GM19099 (cell line): ENCODE results near the gene PIP5K1C.

ENCODE experiments used
- POLR2A ChIP-seq: IDR thresholded peaks from 3 replicates; pipeline ENCODE4 v1.6.1; 2011; ENCODE audit warnings: low read depth; ENCODE audit not compliant: insufficient read length; ENCODE audit errors: extremely low read depth

The PIP5K1C gene

GRCh38 chr19:3665681-3666544, 34.4 kb downstream of the PIP5K1C start:
- no peak for TF ChIP-seq POLR2A

GRCh38 chr19:3664879-3665642, 35.2 kb downstream of the PIP5K1C start:
- TF ChIP-seq POLR2A = no peak

GRCh38 chr19:3663838-3664237, 36.4 kb downstream of the PIP5K1C start:
- no peak for TF ChIP-seq POLR2A

GRCh38 chr19:3661284-3662238, 38.7 kb downstream of the PIP5K1C start:
- TF ChIP-seq POLR2A = no peak

GRCh38 chr19:3660493-3661219, 39.6 kb downstream of the PIP5K1C start:
- TF ChIP-seq POLR2A = no peak

- no peak for TF ChIP-seq POLR2A
Observed at GRCh38 chr19:3659746-3660112, 40.5 kb downstream of the PIP5K1C start.

GRCh38 chr19:3658870-3659745, 41.2 kb downstream of the PIP5K1C start:
- no peak for TF ChIP-seq POLR2A

GRCh38 chr19:3658004-3658869, 42.0 kb downstream of the PIP5K1C start:
- no peak for TF ChIP-seq POLR2A

GRCh38 chr19:3657395-3657769, 42.9 kb downstream of the PIP5K1C start:
- TF ChIP-seq POLR2A = no peak

GRCh38 chr19:3656747-3657394, 43.4 kb downstream of the PIP5K1C start:
- no peak for TF ChIP-seq POLR2A

- no peak for TF ChIP-seq POLR2A
Observed at GRCh38 chr19:3656073-3656746, 44.1 kb downstream of the PIP5K1C start.

GRCh38 chr19:3655402-3656072, 44.7 kb downstream of the PIP5K1C start:
- TF ChIP-seq POLR2A = no peak
